Activated CD8-positive, alpha-beta memory T cell treated with anti-CD3 and anti-CD28 coated beads, Interleukin-2, amount 50 U/mL, for 1 hour (primary cell): Measurements from ENCODE around the gene RASGEF1B.
A peak's percentile ranks its signal among the peaks of the same experiment; 100 is the strongest.
"Not testable (repeated sequence)": the region's sequence is repeated elsewhere in the genome, so short reads cannot be mapped to it uniquely, and the experiment has no call there.

Experiments
- DNase-seq: peaks from one replicate; pipeline ENCODE4 v3.0.0-alpha.2; 2020; ENCODE audit errors: extremely low read depth

RASGEF1B gene

GRCh38 chr4:81432825-81433224, 38.9 kb downstream of the RASGEF1B start:
- no peak for DNase-seq

GRCh38 chr4:81431971-81432370, 39.7 kb downstream of the RASGEF1B start:
- DNase-seq: no peak

- no peak for DNase-seq
These were observed 42.1 kb downstream of the RASGEF1B start for GRCh38 chr4:81429607-81430006.

- no peak for DNase-seq
These were observed 42.7 kb downstream of the RASGEF1B start for GRCh38 chr4:81429031-81429430.

- no peak for DNase-seq
These were observed 43.7 kb downstream of the RASGEF1B start for GRCh38 chr4:81428002-81428401.

- DNase-seq: no peak
These were observed 44.3 kb downstream of the RASGEF1B start for GRCh38 chr4:81427344-81427821.

GRCh38 chr4:81426770-81427289, 44.9 kb downstream of the RASGEF1B start:
- DNase-seq: no peak

- no peak for DNase-seq
These were observed 46.6 kb downstream of the RASGEF1B start for GRCh38 chr4:81424816-81425755.

- DNase-seq: no peak
These were observed 47.4 kb downstream of the RASGEF1B start for GRCh38 chr4:81424336-81424735.

GRCh38 chr4:81422595-81422994, 49.1 kb downstream of the RASGEF1B start:
- no peak for DNase-seq

- DNase-seq: no peak
These were observed 50.1 kb downstream of the RASGEF1B start for GRCh38 chr4:81421346-81422218.

- DNase-seq: no peak
These were observed 53.1 kb downstream of the RASGEF1B start for GRCh38 chr4:81418572-81418971.

GRCh38 chr4:81412946-81413495, 58.7 kb downstream of the RASGEF1B start:
- DNase-seq: no peak

- DNase-seq: no peak
These were observed 61.0 kb downstream of the RASGEF1B start for GRCh38 chr4:81410680-81411079.

GRCh38 chr4:81409836-81410235, 61.9 kb downstream of the RASGEF1B start:
- DNase-seq: no peak

- no peak for DNase-seq
These were observed 63.4 kb downstream of the RASGEF1B start for GRCh38 chr4:81408341-81408740.

- DNase-seq: no peak
These were observed 64.0 kb downstream of the RASGEF1B start for GRCh38 chr4:81407726-81408125.

GRCh38 chr4:81406481-81406880, 65.2 kb downstream of the RASGEF1B start:
- not testable (repeated sequence) for DNase-seq

GRCh38 chr4:81405900-81406401, 65.8 kb downstream of the RASGEF1B start:
- peak; percentile 19 for DNase-seq

GRCh38 chr4:81404741-81405140, 67.0 kb downstream of the RASGEF1B start:
- DNase-seq: no peak

- no peak for DNase-seq
These were observed 67.4 kb downstream of the RASGEF1B start for GRCh38 chr4:81404294-81404693.
